HG03469 (cell line): ENCODE results near the gene ZIC2.
"Not testable (repeated sequence)": the region's sequence is repeated elsewhere in the genome, so short reads cannot be mapped to it uniquely, and the experiment has no call there.

Experiments
- ATAC-seq: cut with Tn5 transposase; IDR thresholded peaks from one replicate; pipeline ENCODE4 v1.9.1; 2021; ENCODE audit warnings: mild to moderate bottlenecking, moderate library complexity, moderate number of reproducible peaks; ENCODE audit not compliant: unreplicated experiment

Gene ZIC2

DNA sequence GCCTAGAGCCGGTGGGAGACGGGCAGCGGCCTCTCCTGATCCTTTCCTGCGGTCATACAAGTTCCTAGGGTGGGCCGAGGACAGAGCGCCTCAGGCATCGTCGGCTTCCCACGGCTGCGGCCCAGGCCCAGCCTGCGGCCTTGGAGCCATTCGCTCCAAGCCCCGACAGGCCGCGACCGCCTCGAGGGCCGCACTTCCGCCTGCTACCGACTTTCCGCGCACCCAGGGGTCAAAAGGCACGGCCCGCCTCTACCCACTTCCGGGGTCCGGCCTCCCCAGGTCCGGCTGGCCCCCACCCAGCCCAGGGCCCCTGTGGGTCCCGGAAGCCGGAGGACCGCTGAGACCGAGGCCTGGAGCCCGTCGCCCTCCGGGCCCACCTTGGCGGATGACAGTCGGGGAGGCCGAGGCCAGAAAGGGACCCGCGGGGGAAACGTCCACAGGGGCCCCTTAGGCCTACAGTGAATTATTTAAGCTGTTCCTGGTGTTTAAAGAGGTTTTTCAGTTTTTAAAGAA lies 16.2 kb downstream of the ZIC2 start:
- ATAC-seq = no peak

GRCh38 chr13:99998261-99998660 lies 16.7 kb downstream of the ZIC2 start:
- no peak for ATAC-seq

DNA sequence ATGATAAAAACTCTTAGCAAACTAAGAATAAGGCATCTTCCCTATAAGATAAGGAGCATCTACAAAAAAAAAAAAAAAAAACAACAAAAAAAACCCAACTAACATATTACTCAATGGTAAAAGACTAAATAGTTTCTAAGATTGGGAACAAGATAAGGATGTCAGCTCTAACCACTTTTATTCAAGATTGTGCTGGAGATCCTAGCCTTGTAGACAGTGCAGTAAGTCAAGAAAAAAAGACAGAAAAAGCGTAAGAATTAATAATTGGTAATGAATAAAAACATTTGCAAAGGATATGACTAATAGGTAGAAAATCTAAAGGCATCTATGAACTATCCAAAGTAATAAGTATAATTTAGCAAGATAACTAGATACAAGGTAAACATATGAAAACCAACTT lies 33.0 kb downstream of the ZIC2 start:
- no peak for ATAC-seq

GRCh38 chr13:100019780-100020356 lies 38.3 kb downstream of the ZIC2 start:
- ATAC-seq = no peak

DNA sequence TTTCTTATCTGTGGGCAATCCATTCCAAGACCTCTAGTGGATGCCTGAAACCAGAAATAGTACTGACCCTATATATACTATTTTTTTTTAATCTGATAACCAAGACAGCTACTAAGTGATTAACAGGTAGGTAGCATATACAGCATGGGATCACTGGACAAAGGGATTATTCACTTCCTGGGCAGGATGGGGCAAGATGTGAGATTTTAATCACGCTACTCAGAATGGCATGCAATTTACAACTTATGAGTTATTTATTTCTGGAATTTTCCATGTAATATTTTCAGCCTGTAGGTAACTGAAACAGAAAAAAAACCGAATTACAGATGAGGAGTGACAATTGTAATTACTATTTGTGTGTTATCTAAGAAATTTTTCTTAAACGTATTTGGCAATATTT lies 41.2 kb downstream of the ZIC2 start:
- ATAC-seq = no peak

GRCh38 chr13:100024023-100024422 lies 42.4 kb downstream of the ZIC2 start:
- no peak for ATAC-seq

- ATAC-seq = no peak
These were observed 48.3 kb downstream of the ZIC2 start for GRCh38 chr13:100029933-100030332.

GRCh38 chr13:100032642-100033041 lies 51.1 kb downstream of the ZIC2 start:
- ATAC-seq = not testable (repeated sequence)

DNA sequence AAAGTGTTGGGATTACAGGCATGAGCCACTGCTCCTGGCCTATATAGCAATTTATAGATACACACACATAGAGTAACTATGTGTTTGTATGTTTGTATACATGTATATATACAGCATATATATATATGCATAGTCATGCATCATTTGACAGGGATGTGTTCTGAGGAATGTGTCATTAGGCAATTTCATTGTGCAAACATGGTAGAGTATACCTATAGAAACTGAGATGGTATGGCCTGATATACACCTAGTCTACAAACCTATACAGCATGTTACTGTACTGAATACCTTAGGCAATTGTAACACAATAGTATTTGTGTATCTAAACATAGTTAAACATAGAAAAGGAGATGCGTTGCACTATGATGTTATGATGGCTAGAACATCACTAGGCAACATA lies 54.4 kb downstream of the ZIC2 start:
- no peak for ATAC-seq
